HG02943 (cell line): Measurements from ENCODE around the gene GPR35.
"Not testable (repeated sequence)": the region's sequence is repeated elsewhere in the genome, so short reads cannot be mapped to it uniquely, and the experiment has no call there.

ENCODE experiments used
- ATAC-seq: cut with Tn5 transposase; IDR thresholded peaks from one replicate; pipeline ENCODE4 v1.9.1; 2021; ENCODE audit warnings: mild to moderate bottlenecking, low read depth, moderate library complexity; ENCODE audit not compliant: unreplicated experiment

The GPR35 gene

DNA sequence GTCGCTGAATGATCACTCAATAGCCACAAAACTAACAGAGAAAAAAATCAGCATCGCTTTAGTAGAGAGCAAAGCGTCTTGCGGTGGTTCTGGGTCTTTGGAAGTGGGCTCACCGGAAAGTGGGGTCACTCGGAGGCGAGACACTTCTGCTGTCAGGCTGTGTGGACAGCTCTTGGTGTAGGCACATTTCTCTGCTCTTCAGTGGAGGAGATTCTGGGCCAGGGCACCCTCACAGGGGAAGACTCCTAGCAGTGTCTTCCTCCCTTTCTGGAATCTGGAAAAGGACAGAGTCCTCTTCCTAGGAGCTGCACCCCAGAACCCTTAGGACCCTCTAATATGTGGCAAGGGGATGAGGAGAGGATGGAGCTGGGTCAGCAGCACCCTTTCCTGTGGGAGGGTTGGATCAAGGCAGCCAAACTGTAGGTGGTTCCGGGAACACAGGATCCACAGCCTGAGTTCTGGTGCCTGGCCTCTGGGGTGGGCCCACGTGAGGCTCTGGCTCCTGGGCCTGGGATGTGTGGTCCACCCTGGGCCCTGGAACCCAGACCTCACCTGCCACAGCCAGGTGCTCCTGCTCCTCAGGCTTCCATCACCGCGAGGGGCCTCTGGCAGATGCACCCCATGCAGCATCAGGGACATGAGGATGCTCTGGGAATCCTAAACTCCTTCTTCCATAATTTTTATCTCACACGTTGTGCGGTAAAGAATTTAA, 25.1 kb downstream of the GPR35 start:
- ATAC-seq, result no peak

DNA sequence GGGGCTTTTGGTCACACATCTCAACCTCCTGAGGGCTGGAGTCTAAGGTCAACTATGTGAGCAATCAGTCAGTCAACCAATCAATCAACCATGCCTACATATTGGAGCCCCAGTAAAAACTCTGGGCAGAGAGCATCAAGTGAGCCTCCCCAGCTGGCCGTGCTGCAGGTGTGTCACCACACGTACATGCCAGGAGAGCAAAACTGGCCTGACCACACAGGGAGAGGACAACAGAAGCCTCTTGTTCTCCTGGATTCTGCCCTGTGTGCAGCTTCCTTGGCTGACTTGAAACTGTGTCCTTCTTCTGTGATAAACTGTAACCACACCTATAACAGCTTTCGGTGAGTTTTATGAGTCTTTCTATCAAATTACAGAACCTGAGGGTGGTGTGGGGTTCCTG, 25.9 kb downstream of the GPR35 start:
- no peak for ATAC-seq

DNA sequence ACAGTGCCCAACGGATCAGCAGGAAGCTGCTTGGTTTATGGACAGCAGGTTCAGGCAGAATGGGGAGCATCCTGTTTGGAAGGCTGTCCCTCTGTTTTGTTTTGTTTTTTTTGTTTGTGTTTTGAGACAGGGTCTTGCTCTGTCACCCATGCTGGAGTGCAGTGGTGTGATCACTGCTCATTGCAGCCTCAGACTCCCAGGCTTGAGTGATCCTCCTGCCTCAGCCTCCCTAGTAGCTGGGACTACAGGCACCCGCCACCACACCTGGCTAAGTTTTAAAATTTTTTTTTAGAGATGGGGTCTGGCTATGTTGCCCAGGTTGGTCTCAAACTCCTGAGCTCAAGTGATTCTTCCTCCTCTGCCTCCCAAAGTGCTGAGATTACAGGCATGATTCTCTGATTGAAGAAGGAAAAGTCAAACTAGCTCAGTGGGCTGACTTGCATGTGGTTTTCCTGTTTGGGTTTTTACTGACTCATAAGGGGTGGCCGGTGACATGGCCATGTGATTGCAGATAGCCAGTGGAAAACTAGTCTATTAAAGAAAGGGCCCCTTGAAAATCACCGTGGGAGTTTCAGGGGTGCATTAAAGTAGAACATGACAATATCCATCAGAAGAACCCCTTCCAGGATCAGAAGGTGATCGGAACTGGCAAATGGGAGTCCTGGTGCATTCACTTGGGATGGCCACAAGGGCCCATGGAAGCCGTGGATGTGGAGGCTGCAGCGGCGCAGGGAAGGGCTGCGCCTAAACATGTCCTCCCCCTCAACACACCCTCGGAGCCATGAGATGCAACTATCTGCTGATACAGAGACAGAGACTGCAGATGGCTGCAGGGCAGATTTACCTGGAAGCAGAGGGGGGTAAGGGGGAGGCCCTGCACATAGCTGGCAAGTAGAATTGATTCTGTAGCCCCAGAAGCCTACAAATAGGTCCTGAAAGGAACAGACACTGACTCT, 30.9 kb downstream of the GPR35 start:
- no peak for ATAC-seq

DNA sequence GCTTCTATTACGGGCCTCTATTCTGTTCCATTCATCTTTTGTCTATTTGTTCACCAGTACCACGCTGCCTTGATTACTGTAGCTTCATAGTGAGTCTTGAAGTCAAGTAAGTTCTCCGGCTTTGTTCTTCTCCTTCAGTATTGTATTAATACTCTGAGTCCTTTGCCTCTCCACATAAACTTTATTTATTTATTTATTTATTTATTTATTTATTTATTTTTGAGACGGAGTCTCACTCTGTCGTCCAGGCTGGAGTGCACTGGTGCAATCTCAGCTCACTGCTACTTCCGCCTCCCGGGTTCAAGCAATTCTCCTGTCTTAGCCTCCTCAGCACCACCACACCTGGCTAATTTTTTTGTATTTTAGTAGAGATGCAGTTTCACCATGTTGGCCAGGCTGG, 34.6 kb downstream of the GPR35 start:
- not testable (repeated sequence) for ATAC-seq

DNA sequence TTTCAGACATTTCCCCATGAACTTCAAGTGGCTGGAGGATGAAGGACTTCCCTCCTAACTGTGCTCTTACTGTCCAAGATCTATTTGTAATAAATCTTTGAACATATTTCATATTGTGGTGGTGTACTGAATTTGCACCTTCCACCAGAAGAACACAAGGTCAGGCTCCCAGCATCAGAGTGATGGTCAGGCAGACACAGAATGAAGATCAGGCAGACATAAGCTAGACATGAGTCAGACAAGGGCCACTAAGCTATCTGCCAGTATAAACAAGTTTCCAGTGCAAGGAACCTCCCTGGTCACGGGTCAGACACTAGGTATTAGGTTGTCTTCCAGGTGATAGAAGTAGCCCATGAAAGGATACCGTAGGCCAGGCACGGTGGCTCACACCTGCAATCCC, 37.4 kb downstream of the GPR35 start:
- no peak for ATAC-seq

DNA sequence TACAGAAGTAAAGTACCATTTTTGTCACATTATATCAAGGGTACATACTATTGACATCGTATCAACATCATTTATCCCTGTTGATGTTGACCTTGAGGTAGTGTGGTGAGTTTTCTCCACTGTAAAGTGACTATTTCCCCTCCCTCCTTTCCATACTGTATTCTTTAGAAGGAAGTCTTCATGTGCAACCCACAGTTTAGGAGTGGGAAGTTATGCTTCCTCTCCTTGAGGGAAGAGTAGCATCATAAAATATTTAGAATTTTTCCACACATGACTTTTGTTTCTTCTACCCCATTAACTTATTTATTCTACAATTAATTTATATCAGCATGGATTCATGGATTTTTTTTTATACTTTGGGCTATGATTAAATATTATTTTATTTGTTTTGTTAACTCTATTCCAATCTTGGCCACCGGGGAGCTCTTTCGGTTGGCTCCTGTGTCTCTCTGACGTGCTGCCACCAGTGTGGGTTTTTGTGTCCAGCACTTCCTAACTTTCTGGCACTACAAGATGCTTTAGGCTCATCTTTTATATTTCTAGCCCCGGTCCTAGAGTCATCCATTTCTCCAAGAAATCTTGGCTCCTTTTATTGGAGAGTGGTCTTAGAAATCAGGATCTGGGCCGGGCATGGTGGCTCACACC, 38.4 kb downstream of the GPR35 start:
- ATAC-seq, result no peak

DNA sequence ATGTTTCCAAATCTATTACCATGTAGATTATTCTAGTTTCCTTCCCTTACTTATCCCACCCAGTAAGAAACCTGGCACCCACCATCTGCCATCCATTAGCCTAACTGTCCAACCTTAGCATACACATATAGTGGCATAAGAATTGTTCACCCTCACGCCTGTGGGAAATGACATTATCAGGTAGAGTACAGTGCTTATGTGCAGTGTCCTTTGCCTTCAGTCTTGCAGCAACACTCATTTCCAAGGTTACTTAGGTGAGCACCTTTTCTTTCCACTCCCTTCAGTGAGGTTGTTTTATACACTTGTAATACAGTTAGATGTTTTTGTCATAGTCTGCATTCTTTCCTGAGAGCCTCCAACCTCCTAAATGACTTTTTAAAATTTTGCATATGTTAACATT, 39.3 kb downstream of the GPR35 start:
- ATAC-seq, result no peak

DNA sequence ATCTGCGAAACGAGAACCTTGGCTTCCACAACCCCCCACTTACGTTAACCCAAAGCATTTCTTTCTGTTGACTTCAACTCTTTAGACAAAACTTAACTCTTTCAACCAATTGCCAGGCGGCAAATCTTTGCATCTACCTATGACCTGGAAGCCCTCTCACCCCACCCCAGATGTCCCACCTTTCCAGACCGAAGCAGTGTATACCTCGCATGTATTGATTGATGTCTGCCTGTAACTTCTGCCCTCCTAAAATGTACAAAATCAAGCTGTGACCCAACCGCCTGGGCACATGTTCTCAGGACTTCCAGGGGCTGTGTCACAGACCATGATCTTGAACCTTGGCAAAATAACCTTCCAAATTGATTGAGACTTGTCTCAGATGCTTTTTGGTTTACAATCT, 45.1 kb downstream of the GPR35 start:
- ATAC-seq, result no peak

DNA sequence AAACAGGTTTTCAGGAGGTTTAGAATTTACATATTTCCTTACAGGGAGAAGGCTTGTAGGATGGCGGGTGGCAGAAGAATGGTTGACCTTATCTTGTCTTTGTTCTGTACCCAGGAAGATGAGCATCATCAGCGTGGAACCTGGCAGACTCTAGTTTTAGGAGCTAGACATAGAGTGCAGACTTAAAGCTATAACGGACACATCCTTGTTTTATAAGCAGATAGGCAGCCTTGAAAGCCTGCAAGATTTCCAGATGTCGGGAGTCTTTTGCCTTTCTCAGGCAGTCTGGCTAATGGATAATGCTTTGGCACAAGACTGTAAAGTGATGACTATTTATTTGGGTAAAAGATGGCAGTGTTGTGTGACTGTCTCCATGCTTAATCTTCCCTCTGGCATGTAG, 45.7 kb downstream of the GPR35 start:
- ATAC-seq, result no peak

DNA sequence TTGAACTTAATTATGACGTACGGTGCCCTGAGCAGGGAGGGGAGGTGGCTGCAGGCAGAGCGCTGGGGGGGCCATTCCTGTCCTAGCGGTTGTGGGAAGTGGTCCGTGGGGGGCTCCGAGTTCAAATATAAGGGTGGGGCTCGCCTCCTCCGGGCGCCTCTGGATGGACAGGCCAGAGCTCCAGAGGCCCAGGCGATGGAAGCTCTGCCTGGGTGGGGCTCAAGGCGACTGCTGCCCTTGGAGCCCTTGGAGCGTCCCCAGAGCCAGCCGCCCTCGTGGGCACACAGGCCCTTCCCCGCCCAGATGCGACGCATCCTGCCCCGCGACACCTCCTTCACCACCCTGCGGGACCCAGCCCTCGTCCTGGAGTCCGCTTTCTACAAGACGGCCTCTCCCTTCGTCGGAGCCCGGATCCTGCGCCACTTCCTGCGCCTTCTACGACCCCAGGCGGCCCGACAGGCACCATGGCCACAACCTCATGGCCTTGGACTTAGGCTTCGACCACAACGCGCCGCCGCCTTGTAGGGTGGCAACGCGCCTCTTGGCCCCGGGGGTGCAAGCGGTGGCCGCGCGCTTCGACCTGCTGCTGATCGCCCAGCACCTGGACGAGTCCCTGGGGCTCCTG, 46.9 kb downstream of the GPR35 start:
- ATAC-seq, result no peak

DNA sequence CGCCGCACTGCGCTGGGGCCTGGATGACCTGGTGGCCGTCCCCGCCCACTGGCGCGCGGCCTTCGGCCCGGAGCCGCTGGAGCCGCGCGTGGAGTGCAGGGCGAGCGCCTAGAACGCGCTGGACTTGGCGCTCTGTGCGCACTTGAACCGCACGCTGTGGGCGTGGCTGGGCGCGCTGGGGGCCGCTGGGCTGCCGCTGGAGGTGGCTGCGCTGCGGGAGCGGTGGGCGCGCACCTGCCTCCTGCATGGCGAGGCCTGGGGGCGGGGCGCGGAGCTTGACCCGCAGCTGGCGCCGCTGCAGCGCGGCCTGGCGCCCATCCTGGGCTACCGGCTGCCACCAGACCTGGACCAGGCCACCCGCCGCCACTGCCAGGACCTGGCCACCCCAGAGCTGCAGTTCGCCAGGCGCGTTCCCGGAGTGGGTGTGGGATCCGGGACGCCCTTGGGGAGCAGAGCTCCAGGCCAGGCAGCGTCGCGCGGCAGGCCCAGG, 47.5 kb downstream of the GPR35 start:
- ATAC-seq, result no peak

DNA sequence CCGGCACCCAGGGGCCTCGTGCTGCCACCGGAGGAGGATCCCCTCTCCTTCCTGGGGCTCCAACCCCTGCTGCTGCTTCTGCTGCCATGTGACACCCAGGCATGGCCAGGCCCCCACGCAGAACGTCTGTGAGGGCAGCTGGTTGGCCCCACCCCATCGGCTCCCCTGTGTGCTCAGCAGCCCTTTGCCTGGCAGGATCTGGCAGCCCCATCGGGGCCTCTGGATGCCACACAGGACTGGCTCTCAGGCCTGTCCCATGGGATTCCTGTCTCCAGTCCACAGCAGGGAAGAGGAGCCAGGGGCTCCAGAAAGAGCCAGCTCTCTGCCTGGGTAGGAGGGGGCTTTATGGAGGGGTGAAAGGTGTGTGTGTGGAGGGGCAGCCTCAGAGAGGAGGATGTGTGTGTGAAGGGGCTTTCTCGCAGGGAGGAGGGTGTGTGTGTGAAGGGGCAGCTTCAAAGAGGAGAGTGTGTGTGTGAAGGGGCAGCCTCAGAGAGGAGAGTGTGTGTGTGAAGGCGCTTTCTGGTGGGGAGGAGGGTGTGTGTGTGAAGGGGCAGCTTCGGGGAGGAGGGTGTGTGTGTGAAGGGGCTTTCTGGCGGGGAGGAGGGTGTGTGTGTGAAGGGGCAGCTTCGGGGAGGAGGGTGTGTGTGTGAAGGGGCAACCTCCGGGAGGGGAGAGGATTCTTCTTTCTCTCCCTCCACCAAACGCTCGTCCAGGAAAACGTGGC, 49.3 kb downstream of the GPR35 start:
- not testable (repeated sequence) for ATAC-seq

DNA sequence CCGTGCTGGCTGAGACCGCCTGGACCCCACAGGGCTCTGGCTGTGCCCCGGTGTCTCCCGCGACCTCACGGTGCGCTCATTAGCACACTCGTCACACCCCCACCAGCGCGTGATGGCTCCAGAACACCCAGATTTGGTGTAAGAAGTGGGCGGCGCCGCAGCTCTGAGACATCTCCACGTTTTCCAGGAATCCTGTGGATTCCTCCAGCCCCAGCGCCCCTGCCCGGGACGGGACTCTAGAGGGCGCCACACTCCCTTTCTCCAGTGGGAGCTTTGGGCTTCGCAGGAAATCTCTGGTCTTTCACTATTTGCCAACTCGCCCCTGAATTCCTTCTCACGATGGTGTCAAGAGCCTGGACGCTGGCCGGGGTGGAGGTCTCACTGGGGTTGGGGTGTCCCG, 50.1 kb downstream of the GPR35 start:
- not testable (repeated sequence) for ATAC-seq

DNA sequence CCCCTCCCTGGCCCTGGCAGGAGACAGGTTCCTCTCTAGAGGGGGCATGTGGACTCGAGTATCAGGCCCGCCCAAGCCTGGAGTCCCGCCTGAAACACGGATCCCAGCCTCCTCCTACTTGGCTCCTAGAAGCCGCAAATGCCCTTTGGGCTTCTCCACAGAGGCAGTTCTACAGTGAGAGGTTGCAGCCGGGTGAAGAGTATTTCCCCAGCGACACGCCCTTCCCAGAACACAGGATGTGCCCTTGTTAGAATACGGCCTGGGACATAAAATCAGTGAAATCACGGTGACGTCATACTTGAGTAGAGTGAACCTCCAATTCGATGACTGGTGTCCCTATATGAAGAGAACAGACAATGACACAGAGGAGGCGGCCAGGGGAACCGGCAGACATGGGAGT, 52.8 kb downstream of the GPR35 start:
- not testable (repeated sequence) for ATAC-seq

DNA sequence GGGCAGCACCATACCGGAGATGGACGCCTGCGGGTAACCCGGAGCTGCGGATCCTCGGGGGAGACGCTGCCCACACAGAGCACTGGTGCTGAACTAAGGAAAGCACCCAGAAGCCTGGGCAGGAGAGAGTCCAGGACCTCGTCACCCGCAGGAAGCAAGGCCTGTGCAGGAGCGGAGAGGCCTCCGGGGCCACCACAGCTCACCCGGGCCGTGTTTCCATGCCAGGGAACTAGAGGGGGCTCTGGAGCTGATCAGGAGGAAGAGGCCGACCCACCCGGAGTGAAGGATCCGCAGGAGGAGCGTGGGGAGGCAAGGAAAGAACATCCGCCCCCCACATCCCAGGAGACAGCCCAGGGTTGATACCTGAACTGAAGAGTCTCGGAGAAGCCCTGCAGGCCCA, 53.6 kb downstream of the GPR35 start:
- not testable (repeated sequence) for ATAC-seq

DNA sequence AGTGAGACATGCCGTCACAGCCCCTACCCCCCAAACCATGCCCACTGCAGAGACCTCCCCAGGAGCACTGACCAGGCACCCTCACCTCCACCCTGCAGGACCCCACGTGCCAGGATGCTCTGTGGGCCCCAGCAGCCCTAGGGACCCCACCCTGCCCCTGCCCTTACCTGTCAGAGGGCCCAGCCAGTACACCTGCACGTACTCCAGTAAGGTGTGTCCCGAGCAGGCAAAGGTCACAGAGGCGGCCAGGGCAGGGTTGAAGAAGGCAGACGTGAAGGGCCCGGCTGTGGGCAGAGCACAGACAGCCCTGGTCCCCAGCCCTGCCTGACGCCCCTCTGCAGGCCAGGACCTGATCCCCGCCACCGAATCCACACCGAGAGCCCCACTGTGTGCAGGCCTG, 54.9 kb downstream of the GPR35 start:
- not testable (repeated sequence) for ATAC-seq
